GM12878 (cell line): ENCODE measurements around the gene TRIM9. TPM values are rescaled to one million over a fixed set of nuclear protein-coding genes. Genes with fewer than 3 reads are reported as not detected.

Experiments used
- ATAC-seq: fragments of 200-7000 bp; cut with Tn5 transposase; 3 replicates; pipeline ENCODE4 v1.9.1; 2020; ENCODE audit warnings: mild to moderate bottlenecking, moderate library complexity
- BruUV-seq: library from RNA; stranded (reverse); fragments of 400-500 nt; replicated peaks from 2 replicates; lab custom pipeline; 2021; lab: Mats Ljungman, UMichigan
- CTCF ChIA-PET: fragments of 300-600 bp; sonication (Branson Sonifier 250); formaldehyde crosslinking; extraction: SDS; loops from one replicate; lab custom pipeline; 2021; ENCODE audit warnings: inconsistent platforms; lab: Yijun Ruan, JAX
- POLR2A ChIA-PET: fragments of 350-600 bp; formaldehyde crosslinking; extraction: SDS; loops from one replicate; lab custom pipeline; 2021; ENCODE audit warnings: inconsistent platforms; lab: Charles Lee
- RAD21 ChIA-PET: fragments of 300-600 bp; sonication (Branson Sonifier 250); formaldehyde crosslinking; loops from one replicate; lab custom pipeline; 2023; ENCODE audit warnings: antibody characterized with exemption; ENCODE audit not compliant: unreplicated experiment; lab: Charles Lee
- SMC1A ChIA-PET: fragments of 300-600 bp; sonication (Branson Sonifier 250); formaldehyde crosslinking; loops from one replicate; lab custom pipeline; 2023; ENCODE audit not compliant: unreplicated experiment, uncharacterized antibody; lab: Charles Lee
- DNase-seq: peaks from one replicate; pipeline ENCODE4 v3.0.0-alpha.2; 2011; ENCODE audit warnings: low read depth, low spot score
- FAIRE-seq: peaks from 3 replicates; lab custom pipeline; 2011; peaks lifted over from hg19 to GRCh38; lab: Jason Lieb, UNC
- H2AFZ ChIP-seq: 2 replicates; pipeline ENCODE4 v1.6.0; 2011; ENCODE audit warnings: low read depth, low read length, control low read depth; ENCODE audit not compliant: control insufficient read depth
- H3K27ac ChIP-seq: 2 replicates; pipeline ENCODE4 v1.5.1; 2011; ENCODE audit warnings: control low read depth; ENCODE audit not compliant: control insufficient read depth, insufficient read depth
- H3K27me3 ChIP-seq, 2 experiments: replicated peaks in 1 of 2; 2 replicates each; pipeline versions ENCODE4 v1.6.0 to v1.6.1; 2011; ENCODE audit warnings: low read length in 1 of 2; ENCODE audit not compliant: control insufficient read depth in 2 of 2, insufficient read depth in 2 of 2
- H3K36me3 ChIP-seq, 2 experiments: 2 replicates each; pipeline ENCODE4 v1.5.1; 2011; ENCODE audit warnings: low read length in 1 of 2; ENCODE audit not compliant: control insufficient read depth in 2 of 2, insufficient read depth in 2 of 2
- H3K4me1 ChIP-seq: 2 replicates; pipeline ENCODE4 v1.6.1; 2011; ENCODE audit warnings: mild to moderate bottlenecking, low read length, moderate library complexity, mixed read lengths; ENCODE audit not compliant: control insufficient read depth, insufficient read depth
- H3K4me2 ChIP-seq: 2 replicates; pipeline ENCODE4 v1.6.0; 2011; ENCODE audit warnings: control low read depth; ENCODE audit not compliant: control insufficient read depth, insufficient read depth
- H3K4me3 ChIP-seq: fragments of 200-600 bp; sonication (generic); 2 replicates; pipeline ENCODE4 v1.5.1; 2016
- H3K79me2 ChIP-seq: 2 replicates; pipeline ENCODE4 v1.6.0; 2011; ENCODE audit warnings: low read length; ENCODE audit not compliant: control insufficient read depth, insufficient read depth
- H3K9ac ChIP-seq: 2 replicates; pipeline ENCODE4 v1.8.0; 2011; ENCODE audit warnings: low read length, control low read depth, mixed read lengths; ENCODE audit not compliant: control insufficient read depth, insufficient read depth
- H3K9me3 ChIP-seq: replicated peaks from 3 replicates; pipeline ENCODE4 v1.5.1; 2011; ENCODE audit warnings: mild to moderate bottlenecking, low read length; ENCODE audit not compliant: control insufficient read depth, insufficient read depth
- H4K20me1 ChIP-seq: 2 replicates; pipeline ENCODE4 v1.6.0; 2011; ENCODE audit not compliant: control insufficient read depth, insufficient read depth
- CEBPB ChIP-seq, 2 experiments: fragments of 150-350 bp in 1 of 2; IDR thresholded peaks; 2 replicates each; pipeline ENCODE4 v1.6.1; 2012 to 2014; ENCODE audit warnings: low read depth in 2 of 2, low read length in 2 of 2, borderline replicate concordance in 1 of 2, inconsistent platforms in 1 of 2
- DPF2 ChIP-seq: fragments of 450-650 bp; IDR thresholded peaks from 2 replicates; pipeline ENCODE4 v1.6.1; 2017; ENCODE audit warnings: mild to moderate bottlenecking
- HDGF ChIP-seq: fragments of 450-650 bp; IDR thresholded peaks from 2 replicates; pipeline ENCODE4 v1.6.1; 2016; ENCODE audit warnings: antibody characterized with exemption
- KDM1A ChIP-seq: fragments of 200-600 bp; sonication (generic); IDR thresholded peaks from 2 replicates; pipeline ENCODE4 v1.6.1; 2016; ENCODE audit warnings: borderline replicate concordance
- NFXL1 ChIP-seq: fragments of 450-650 bp; IDR thresholded peaks from 2 replicates; pipeline ENCODE4 v1.6.1; 2017; ENCODE audit warnings: antibody characterized with exemption, mild to moderate bottlenecking, borderline replicate concordance
- NFYA ChIP-seq: IDR thresholded peaks from 2 replicates; pipeline ENCODE4 v1.6.1; 2011; ENCODE audit warnings: low read depth, mild to moderate bottlenecking, low read length, improper control_type of control experiment, borderline replicate concordance
- POLR2A ChIP-seq: IDR thresholded peaks from 2 replicates; pipeline ENCODE4 v1.6.1; 2011; ENCODE audit warnings: low read depth, mild to moderate bottlenecking, low read length
- USF2 ChIP-seq: IDR thresholded peaks from 2 replicates; pipeline ENCODE4 v1.6.1; 2011; ENCODE audit warnings: low read depth, low read length, improper control_type of control experiment, borderline replicate concordance
- ZNF207 ChIP-seq: fragments of 450-650 bp; IDR thresholded peaks from 2 replicates; pipeline ENCODE4 v1.6.1; 2014; ENCODE audit warnings: antibody characterized with exemption, mild to moderate bottlenecking, borderline replicate concordance
- WGBS: methylation state at CpG from one replicate; pipeline ENCODE4 v1.1.6; 2016; ENCODE audit warnings: low lambda C conversion rate; ENCODE audit not compliant: insufficient replicate concordance, insufficient coverage; ENCODE audit errors: missing lambda C conversion rate; 5-methylcytosine and 5-hydroxymethylcytosine counted together
- in situ Hi-C: fragments of 300-500 bp; cut with MboI; formaldehyde crosslinking; loops from 9 replicates; pipeline ENCODE4 v1.14.3; 2018; ENCODE audit warnings: mixed read lengths
- intact Hi-C: fragments of 100-400 bp; cut with micrococcal nuclease; formaldehyde crosslinking; loops from one replicate; pipeline ENCODE4 v1.14.2; 2022; ENCODE audit not compliant: unreplicated experiment
- polyA plus RNA-seq, 11 experiments: library from polyadenylated mRNA; depleted of rRNA in 4 of 11; unstranded in 6 of 11; stranded (reverse) in 5 of 11; fragments of >200 nt; fragmentation: Nextera tagmentation in 4 of 11; fragmentation: Illumina TruSeq in 1 of 11; extraction: Ambion mirVana in 4 of 11; extraction: Trizol in 1 of 11; gene quantifications; 1 replicate in 1 of 11; 2 replicates in 10 of 11; pipeline versions ENCODE4 v1.2.1 to v1.2.3, GENCODE V29; 2011 to 2016; ENCODE audit warnings: inconsistent platforms in 2 of 11, missing spikeins in 2 of 11, low read depth in 1 of 11
- total RNA-seq, 4 experiments: library from RNA; depleted of rRNA in 3 of 4; stranded (reverse); fragments of >200 nt in 3 of 4; fragmentation: Illumina TruSeq in 1 of 4; extraction: Trizol in 1 of 4; gene quantifications; 2 replicates each; pipeline versions ENCODE4 v1.2.1 to v1.2.3, GENCODE V29; 2013 to 2021

The TRIM9 gene
- total and polyA plus RNA-seq, 10 of the 15 experiments (the other 5 are each of a cell fraction or from before 2014, with no cell fraction given), result 0.04 to 0.18 (median 0.11) TPM; not detected in 2

- TF ChIP-seq NFXL1 (no peak), DPF2 (no peak), NFYA (no peak), ZNF207 (no peak), HDGF (no peak)
Observed at GRCh38 chr14:51068268-51068667, 26.6 kb downstream of the TRIM9 start (continued).

GRCh38 chr14:51067295-51067694 is 27.6 kb downstream of the TRIM9 start:
- BruUV-seq, result no TSS peak
- no peak overlapping the region for H3K27ac ChIP-seq
- POLR2A ChIA-PET, result no interaction called here
- no peaks in the 10 kb centered on the region for H3K27me3 ChIP-seq
- H4K20me1 ChIP-seq, result no peaks in the 10 kb centered on the region
- no peaks in the 10 kb centered on the region for H3K9me3 ChIP-seq
- ATAC-seq, result no peak
- H3K4me3 ChIP-seq, result no peak overlapping the region
- RAD21 ChIA-PET, result no interaction called here
- no peak overlapping the region for H3K4me2 ChIP-seq
- CTCF ChIA-PET, result no interaction called here
- H3K36me3 ChIP-seq, result no peaks in the 10 kb centered on the region
- SMC1A ChIA-PET, result no interaction called here
- no peaks in the 10 kb centered on the region for H3K79me2 ChIP-seq
- no peaks in the 10 kb centered on the region for H3K4me1 ChIP-seq
- H2AFZ ChIP-seq, result no peak overlapping the region
- no peak for FAIRE-seq
- DNase-seq, result no peak
- in situ Hi-C loops, result no loop called here
- TF ChIP-seq KDM1A, result no peak
- TF ChIP-seq POLR2A, result no peak
- no peak for TF ChIP-seq NFYA
- no peak for TF ChIP-seq USF2
- TF ChIP-seq CEBPB (IDR thresholded peaks at IDR 0.05; ENCODE audit: borderline replicate concordance in 1 of 2, low read depth in 2 of 2, low read length in 2 of 2), result no peak
- WGBS, result 20% methylated on average over 4 of the region's 4 CpGs
- intact Hi-C loops, result no loop called here
- H3K9ac ChIP-seq, result no peak overlapping the region
